Calu3 (cell line): ENCODE data around the gene HACD2. TPM values are rescaled to one million over a fixed set of nuclear protein-coding genes. Genes with fewer than 3 reads are reported as not detected.

Experiments used
- BruUV-seq: library from RNA; stranded (reverse); fragments of 400-500 nt; replicated peaks from 2 replicates; lab custom pipeline; 2021; lab: Mats Ljungman, UMichigan
- CTCF ChIA-PET: fragments of 300-600 bp; sonication (Branson Sonifier 250); formaldehyde crosslinking; loops from one replicate; lab custom pipeline; 2022; ENCODE audit warnings: antibody characterized with exemption; lab: Charles Lee
- DNase-seq: peaks from one replicate; pipeline ENCODE4 v3.0.0; 2022
- H3K27ac Mint-ChIP-seq: one replicate; pipeline ENCODE4 v1.8.0; 2022; ENCODE audit warnings: mixed read lengths; ENCODE audit not compliant: unreplicated experiment
- H3K27me3 Mint-ChIP-seq: one replicate; pipeline ENCODE4 v1.8.0; 2022; ENCODE audit warnings: mixed read lengths; ENCODE audit not compliant: unreplicated experiment
- H3K36me3 Mint-ChIP-seq: one replicate; pipeline ENCODE4 v1.8.0; 2022; ENCODE audit warnings: mild to moderate bottlenecking, moderate library complexity, mixed read lengths; ENCODE audit not compliant: insufficient read depth, unreplicated experiment
- H3K4me1 Mint-ChIP-seq: one replicate; pipeline ENCODE4 v1.8.0; 2022; ENCODE audit warnings: mild to moderate bottlenecking, low read depth, mixed read lengths; ENCODE audit not compliant: unreplicated experiment
- H3K4me3 Mint-ChIP-seq: one replicate; pipeline ENCODE4 v1.8.0; 2022; ENCODE audit warnings: mild to moderate bottlenecking, low read depth, moderate library complexity, mixed read lengths; ENCODE audit not compliant: unreplicated experiment
- H3K9me3 Mint-ChIP-seq: one replicate; pipeline ENCODE4 v1.8.0; 2022; ENCODE audit warnings: low read depth, mixed read lengths; ENCODE audit not compliant: unreplicated experiment
- intact Hi-C: fragments of 100-400 bp; cut with micrococcal nuclease; formaldehyde crosslinking; loops from one replicate; pipeline ENCODE4 v1.10.0; 2022; ENCODE audit not compliant: unreplicated experiment
- total RNA-seq: library from RNA; stranded (reverse); gene quantifications from 2 replicates; pipeline ENCODE4 v1.2.3, GENCODE V29; 2022
- TF ChIP-seq, protein P1 (sequence below): fragments of 200-600 bp; IDR thresholded peaks from one replicate; pipeline ENCODE4 v1.8.0; 2022; ENCODE audit warnings: antibody characterized with exemption; ENCODE audit not compliant: unreplicated experiment

HACD2 gene
- total RNA-seq, 1 experiment from 2014 or later, result 69.0 TPM

DNA sequence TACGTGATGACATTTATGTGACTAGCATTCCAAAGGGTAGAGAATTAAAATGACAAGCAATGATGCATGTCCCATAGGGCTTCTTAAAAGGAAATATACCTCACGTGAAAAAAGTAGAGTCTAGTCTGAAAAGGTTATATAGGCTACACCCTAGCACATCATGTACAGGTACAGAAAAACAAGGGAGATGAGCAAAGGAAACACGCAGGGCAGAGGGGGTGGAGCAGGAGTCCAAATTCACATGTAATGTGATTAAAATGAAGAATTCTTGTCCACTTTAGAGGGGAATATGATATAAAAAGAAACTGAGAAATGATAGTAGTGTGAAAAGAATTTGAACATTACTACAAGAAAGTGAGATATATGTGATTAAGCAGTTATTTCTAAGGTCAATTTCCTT is 59.4 kb downstream of the HACD2 start:
- CTCF ChIA-PET, result no interaction called here
- Mint-ChIP-seq H3K4me3 (no peak overlapping the region), H3K27me3 (no peaks in the 10 kb centered on the region), H3K9me3 (no peaks in the 10 kb centered on the region), H3K27ac (no peak overlapping the region), H3K4me1 (peaks cover 18% of the 10 kb centered on the region), H3K36me3 (peaks cover 6% of the 10 kb centered on the region)
- intact Hi-C loops, result no loop called here
- TF ChIP-seq, protein P1, sequence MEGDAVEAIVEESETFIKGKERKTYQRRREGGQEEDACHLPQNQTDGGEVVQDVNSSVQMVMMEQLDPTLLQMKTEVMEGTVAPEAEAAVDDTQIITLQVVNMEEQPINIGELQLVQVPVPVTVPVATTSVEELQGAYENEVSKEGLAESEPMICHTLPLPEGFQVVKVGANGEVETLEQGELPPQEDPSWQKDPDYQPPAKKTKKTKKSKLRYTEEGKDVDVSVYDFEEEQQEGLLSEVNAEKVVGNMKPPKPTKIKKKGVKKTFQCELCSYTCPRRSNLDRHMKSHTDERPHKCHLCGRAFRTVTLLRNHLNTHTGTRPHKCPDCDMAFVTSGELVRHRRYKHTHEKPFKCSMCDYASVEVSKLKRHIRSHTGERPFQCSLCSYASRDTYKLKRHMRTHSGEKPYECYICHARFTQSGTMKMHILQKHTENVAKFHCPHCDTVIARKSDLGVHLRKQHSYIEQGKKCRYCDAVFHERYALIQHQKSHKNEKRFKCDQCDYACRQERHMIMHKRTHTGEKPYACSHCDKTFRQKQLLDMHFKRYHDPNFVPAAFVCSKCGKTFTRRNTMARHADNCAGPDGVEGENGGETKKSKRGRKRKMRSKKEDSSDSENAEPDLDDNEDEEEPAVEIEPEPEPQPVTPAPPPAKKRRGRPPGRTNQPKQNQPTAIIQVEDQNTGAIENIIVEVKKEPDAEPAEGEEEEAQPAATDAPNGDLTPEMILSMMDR, result no peak
- BruUV-seq, result no TSS peak
- no peak for DNase-seq

DNA sequence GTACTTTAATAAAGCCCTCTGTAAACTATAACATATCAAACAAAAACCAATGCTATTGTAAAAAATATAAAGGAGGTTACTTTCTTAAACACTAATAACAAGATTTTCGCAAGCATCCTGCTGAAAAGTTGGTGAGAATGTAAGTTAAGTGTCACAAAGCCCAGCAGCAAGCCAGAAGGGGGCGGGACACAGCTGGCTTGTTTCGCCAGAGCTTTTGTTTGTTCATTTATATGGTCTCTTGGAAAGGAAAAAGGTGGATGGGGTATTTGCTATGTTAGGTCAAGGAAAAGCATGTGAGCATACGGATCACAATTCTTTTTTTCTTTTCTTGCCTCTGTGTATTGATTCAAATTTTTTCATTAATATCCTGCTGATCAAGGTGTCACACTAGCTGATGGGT is 59.9 kb downstream of the HACD2 start:
- TF ChIP-seq, protein P1, result no peak
- DNase-seq, result no peak
- no peak overlapping the region for H3K27ac Mint-ChIP-seq
- no peaks in the 10 kb centered on the region for H3K27me3 Mint-ChIP-seq
- intact Hi-C loops, result no loop called here
- CTCF ChIA-PET, result no interaction called here
- no peak overlapping the region for H3K4me3 Mint-ChIP-seq
- BruUV-seq, result no TSS peak
- peaks cover 6% of the 10 kb centered on the region for H3K36me3 Mint-ChIP-seq
- no peaks in the 10 kb centered on the region for H3K9me3 Mint-ChIP-seq
- peaks cover 19% of the 10 kb centered on the region for H3K4me1 Mint-ChIP-seq

DNA sequence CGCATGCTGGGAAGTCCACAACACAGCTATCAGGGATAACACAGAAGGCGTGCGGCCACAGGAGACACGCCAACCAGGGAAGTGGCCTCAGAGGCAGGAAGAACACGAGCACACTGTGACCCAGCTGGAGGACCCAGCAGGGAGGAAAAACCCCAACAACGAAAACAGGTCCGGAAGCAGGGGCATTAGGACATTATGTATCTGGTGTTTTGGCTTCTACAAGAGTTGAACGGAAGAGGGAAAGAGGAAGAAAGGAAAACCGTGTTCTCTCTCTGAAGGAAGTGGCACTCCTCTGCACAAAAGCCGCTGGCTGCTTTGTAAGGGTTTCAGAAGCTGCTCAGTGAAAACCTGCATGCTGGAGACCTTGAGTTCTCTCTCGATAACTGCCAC is 61.8 kb downstream of the HACD2 start:
- no TSS peak for BruUV-seq
- intact Hi-C loops, result no loop called here
- H3K27me3 Mint-ChIP-seq, result no peaks in the 10 kb centered on the region

DNA sequence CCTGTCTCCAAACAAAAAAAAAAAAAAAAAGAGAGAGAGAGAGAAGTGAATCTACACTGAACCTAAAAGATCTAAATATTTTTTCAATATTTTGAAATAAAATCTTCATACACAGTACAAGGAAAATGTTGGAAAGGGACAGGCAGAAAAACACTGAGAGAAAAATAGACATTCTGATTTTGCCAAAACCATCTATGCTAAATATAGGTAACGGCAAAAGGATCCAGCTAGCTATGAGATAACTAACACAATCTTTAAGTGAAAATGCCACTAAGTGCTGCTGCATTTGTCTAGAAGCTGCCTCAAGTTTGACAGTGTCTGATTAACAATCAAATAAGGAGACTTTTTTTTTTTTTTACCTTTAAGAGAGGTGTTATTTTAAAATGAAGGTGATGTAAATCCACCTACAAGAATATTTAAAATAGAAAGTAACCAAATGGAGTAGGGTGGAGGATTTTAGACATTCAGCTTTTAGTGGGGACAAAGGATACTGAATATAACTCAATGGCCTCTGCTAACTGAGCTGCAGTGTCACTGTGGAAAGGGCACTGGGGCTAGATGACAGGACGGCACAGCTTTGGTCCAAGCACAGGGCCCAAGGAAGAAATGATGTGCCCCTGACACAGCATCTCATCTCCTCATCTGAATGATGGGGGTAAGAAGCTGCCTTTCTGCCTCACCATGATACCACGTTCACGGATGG is 62.4 kb downstream of the HACD2 start:
- Mint-ChIP-seq H3K4me3 (no peak overlapping the region), H3K36me3 (peaks cover 6% of the 10 kb centered on the region), H3K9me3 (no peaks in the 10 kb centered on the region), H3K4me1 (peaks cover 19% of the 10 kb centered on the region), H3K27me3 (no peaks in the 10 kb centered on the region), H3K27ac (no peak overlapping the region)
- DNase-seq, result no peak
- CTCF ChIA-PET, result interaction anchor here (0.5 to 1.1 kb wide), 4 partner anchors 36 to 506 kb away, joined by 3 to 7 read pairs (median 4); no protein-coding TSS in a partner anchor
- intact Hi-C loops, result no loop called here
- TF ChIP-seq, protein P1, result no peak
- BruUV-seq, result no TSS peak

More for the DNA sequence above, 61.8 kb downstream of the HACD2 start:
- Mint-ChIP-seq H3K9me3 (no peaks in the 10 kb centered on the region), H3K27ac (no peak overlapping the region), H3K36me3 (peaks cover 6% of the 10 kb centered on the region), H3K4me3 (no peak overlapping the region), H3K4me1 (peaks cover 19% of the 10 kb centered on the region)
- no peak for DNase-seq
- TF ChIP-seq, protein P1, result no peak
- CTCF ChIA-PET, result interaction anchor here (0.5 to 1.1 kb wide), 3 partner anchors 36 to 507 kb away, joined by 3 to 7 read pairs (median 4); no protein-coding TSS in a partner anchor
